Spleen (tissue), 11 donors: ENCODE data around the gene IL3. TPM values are rescaled to one million over a fixed set of nuclear protein-coding genes. Genes with fewer than 3 reads are reported as not detected.

ENCODE experiments used
- DNase-seq: peaks from one replicate; pipeline ENCODE4 v3.0.0-alpha.2; 2020
- H3K27ac ChIP-seq, 8 donors: fragments of 200-600 bp; sonication (generic) in 7 of 8; 1 replicate in 4 of 8; 2 replicates in 4 of 8; pipeline versions ENCODE4 v1.5.0 to v1.8.0; 2016 to 2021; ENCODE audit warnings: inconsistent platforms in 4 of 8, mild to moderate bottlenecking in 4 of 8, moderate library complexity in 1 of 8
- H3K27me3 ChIP-seq, 7 donors: fragments of 200-600 bp; sonication (generic) in 6 of 7; replicated peaks in 1 of 7; 1 replicate in 4 of 7; 2 replicates in 3 of 7; pipeline versions ENCODE4 v1.5.0 to v1.8.0; 2016 to 2021; ENCODE audit warnings: inconsistent platforms in 3 of 7, mild to moderate bottlenecking in 1 of 7
- H3K36me3 ChIP-seq, 6 donors: fragments of 200-600 bp; sonication (generic) in 5 of 6; 1 replicate in 4 of 6; 2 replicates in 2 of 6; pipeline versions ENCODE4 v1.5.0 to v1.8.0; 2016 to 2021; ENCODE audit warnings: inconsistent platforms in 2 of 6
- H3K4me1 ChIP-seq, 6 donors: fragments of 200-600 bp; sonication (generic) in 5 of 6; 1 replicate in 3 of 6; 2 replicates in 3 of 6; pipeline versions ENCODE4 v1.5.0 to v1.8.0; 2016 to 2021; ENCODE audit warnings: inconsistent platforms in 3 of 6
- H3K4me3 ChIP-seq, 8 donors: fragments of 200-600 bp; sonication (generic) in 7 of 8; 1 replicate in 4 of 8; 2 replicates in 4 of 8; pipeline versions ENCODE4 v1.5.0 to v1.8.0; 2016 to 2021; ENCODE audit warnings: inconsistent platforms in 4 of 8, mild to moderate bottlenecking in 4 of 8, moderate library complexity in 2 of 8
- H3K9me3 ChIP-seq, 8 donors: fragments of 200-600 bp; sonication (generic) in 7 of 8; 1 replicate in 4 of 8; 2 replicates in 4 of 8; pipeline versions ENCODE4 v1.5.0 to v1.8.0; 2016 to 2021; ENCODE audit warnings: inconsistent platforms in 4 of 8
- CTCF ChIP-seq, 11 experiments: fragments of 200-600 bp in 7 of 11; fragments of 450-650 bp in 4 of 11; sonication (generic) in 4 of 11; IDR thresholded peaks in 8 of 11; conservative IDR thresholded peaks in 3 of 11; 1 replicate in 7 of 11; 2 replicates in 4 of 11; pipeline versions ENCODE4 v1.4.0 to v1.8.0; 2016 to 2021; ENCODE audit warnings: antibody characterized with exemption in 11 of 11, inconsistent platforms in 4 of 11, mild to moderate bottlenecking in 1 of 11
- POLR2A ChIP-seq, 3 donors: fragments of 450-650 bp; IDR thresholded peaks; one replicate each; pipeline ENCODE4 v1.5.1; 2017; ENCODE audit warnings: antibody characterized with exemption in 3 of 3, mild to moderate bottlenecking in 1 of 3
- POLR2AphosphoS5 ChIP-seq, 3 donors: sonication (generic); formaldehyde crosslinking; IDR thresholded peaks; one replicate each; pipeline ENCODE4 v1.5.1; 2017; ENCODE audit warnings: antibody characterized with exemption in 3 of 3
- WGBS, 5 donors: extraction: QIAGEN DNeasy Blood & Tissue Kit in 3 of 5; methylation state at CpG; one replicate each; pipeline versions ENCODE4 v1.1.5 to v1.1.7; 2013 to 2018; 5-methylcytosine and 5-hydroxymethylcytosine counted together
- intact Hi-C: fragments of 100-400 bp; cut with DNase I; formaldehyde crosslinking; loops from one replicate; pipeline ENCODE4 v1.15.0; 2023; ENCODE audit warnings: low total_unique reads
- polyA plus RNA-seq, 3 donors: library from polyadenylated mRNA; stranded (reverse); fragments of 200-250 nt; gene quantifications; one replicate each; pipeline ENCODE4 v1.2.1, GENCODE V29; 2013
- total RNA-seq, 7 donors: library from RNA; depleted of rRNA in 3 of 7; stranded (reverse); fragments of >200 nt in 3 of 7; fragmentation: NEBNext Ultra II Directional in 4 of 7; extraction: Animal tissue kit (Norgen Biotek cat#: 25700) in 4 of 7; gene quantifications; one replicate each; pipeline versions ENCODE4 v1.1.0 to v1.2.1, GENCODE V29; 2016 to 2021
- donor health status: healthy with polysubstance abuse.
- donor health status: DM: no; HTN: no; CAD: no; lungs with moderate emphysema.
- donor health status: DM: no; HTN: no; CAD: no.
- donor health status: Bipolar disorder and iron deficiency.
- donor health status: healthy.
- donor health status: DM: no; HTN: no; CAD: no.
- donor health status: DM: yes; HTN: yes; CAD: no.

IL3 gene
- total and polyA plus RNA-seq, 10 donors = not detected

DNA sequence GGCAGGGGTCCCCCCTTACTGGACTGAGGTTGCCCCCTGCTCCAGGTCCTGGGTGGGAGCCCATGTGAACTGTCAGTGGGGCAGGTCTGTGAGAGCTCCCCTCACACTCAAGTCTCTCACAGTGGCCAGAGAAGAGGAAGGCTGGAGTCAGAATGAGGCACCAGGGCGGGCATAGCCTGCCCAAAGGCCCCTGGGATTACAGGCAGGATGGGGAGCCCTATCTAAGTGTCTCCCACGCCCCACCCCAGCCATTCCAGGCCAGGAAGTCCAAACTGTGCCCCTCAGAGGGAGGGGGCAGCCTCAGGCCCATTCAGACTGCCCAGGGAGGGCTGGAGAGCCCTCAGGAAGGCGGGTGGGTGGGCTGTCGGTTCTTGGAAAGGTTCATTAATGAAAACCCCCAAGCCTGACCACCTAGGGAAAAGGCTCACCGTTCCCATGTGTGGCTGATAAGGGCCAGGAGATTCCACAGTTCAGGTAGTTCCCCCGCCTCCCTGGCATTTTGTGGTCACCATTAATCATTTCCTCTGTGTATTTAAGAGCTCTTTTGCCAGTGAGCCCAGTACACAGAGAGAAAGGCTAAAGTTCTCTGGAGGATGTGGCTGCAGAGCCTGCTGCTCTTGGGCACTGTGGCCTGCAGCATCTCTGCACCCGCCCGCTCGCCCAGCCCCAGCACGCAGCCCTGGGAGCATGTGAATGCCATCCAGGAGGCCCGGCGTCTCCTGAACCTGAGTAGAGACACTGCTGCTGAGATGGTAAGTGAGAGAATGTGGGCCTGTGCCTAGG, 13.0 kb downstream of the IL3 start, which contains the start of gene CSF2:
CSF2 (plus strand) TSS at position 559 of the 783 bp plus-strand sequence; CDS start at position 594, 35 bp downstream.
- peak; percentile 71 for DNase-seq
- Histone ChIP-seq H3K27ac (peak within 1 kb of the TSS in 1 of 8 donors; percentile 1), H3K9me3 (no peaks in the 10 kb centered on the region), H3K4me3 (no peak within 1 kb of the TSS), H3K36me3 (no peaks in the 10 kb centered on the region), H3K27me3 (no peaks in the 10 kb centered on the region), H3K4me1 (peaks cover 0 to 5% (median 0%) of the 10 kb centered on the region in 6 donors)
- 78 to 90% (median 82%) methylated on average over 10 to 12 of the region's 12 CpGs for WGBS, 5 donors
- intact Hi-C loops = no loop called here
- no peak for TF ChIP-seq POLR2A (IDR thresholded peaks at IDR 0.05)

DNA sequence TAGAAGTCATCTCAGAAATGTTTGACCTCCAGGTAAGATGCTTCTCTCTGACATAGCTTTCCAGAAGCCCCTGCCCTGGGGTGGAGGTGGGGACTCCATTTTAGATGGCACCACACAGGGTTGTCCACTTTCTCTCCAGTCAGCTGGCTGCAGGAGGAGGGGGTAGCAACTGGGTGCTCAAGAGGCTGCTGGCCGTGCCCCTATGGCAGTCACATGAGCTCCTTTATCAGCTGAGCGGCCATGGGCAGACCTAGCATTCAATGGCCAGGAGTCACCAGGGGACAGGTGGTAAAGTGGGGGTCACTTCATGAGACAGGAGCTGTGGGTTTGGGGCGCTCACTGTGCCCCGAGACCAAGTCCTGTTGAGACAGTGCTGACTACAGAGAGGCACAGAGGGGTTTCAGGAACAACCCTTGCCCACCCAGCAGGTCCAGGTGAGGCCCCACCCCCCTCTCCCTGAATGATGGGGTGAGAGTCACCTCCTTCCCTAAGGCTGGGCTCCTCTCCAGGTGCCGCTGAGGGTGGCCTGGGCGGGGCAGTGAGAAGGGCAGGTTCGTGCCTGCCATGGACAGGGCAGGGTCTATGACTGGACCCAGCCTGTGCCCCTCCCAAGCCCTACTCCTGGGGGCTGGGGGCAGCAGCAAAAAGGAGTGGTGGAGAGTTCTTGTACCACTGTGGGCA, 13.8 kb downstream of the IL3 start:
- H3K27me3 ChIP-seq = no peaks in the 10 kb centered on the region
- H3K4me1 ChIP-seq = peaks cover 0 to 5% (median 0%) of the 10 kb centered on the region in 6 donors
- no peak overlapping the region for H3K4me3 ChIP-seq
- no peaks in the 10 kb centered on the region for H3K36me3 ChIP-seq
- WGBS, 5 donors = 81 to 97% (median 96%) methylated on average over 6 to 7 of the region's 7 CpGs
- TF ChIP-seq CTCF (IDR thresholded peaks at IDR 0.05 in 8 of 11, conservative IDR thresholded peaks at IDR 0.05 in 3 of 11) (no peak), POLR2AphosphoS5 (IDR thresholded peaks at IDR 0.05) (no peak), POLR2A (IDR thresholded peaks at IDR 0.05) (no peak)
- H3K9me3 ChIP-seq = no peaks in the 10 kb centered on the region
- H3K27ac ChIP-seq = no peak overlapping the region
- peak; percentile 47 for DNase-seq
- intact Hi-C loops = no loop called here

- no peak overlapping the region for H3K4me3 ChIP-seq
- H3K27ac ChIP-seq = no peak overlapping the region
- H3K9me3 ChIP-seq = no peaks in the 10 kb centered on the region
- intact Hi-C loops = no loop called here
- no peaks in the 10 kb centered on the region for H3K36me3 ChIP-seq
- peaks cover 0 to 5% (median 0%) of the 10 kb centered on the region in 6 donors for H3K4me1 ChIP-seq
- no peak for DNase-seq
- TF ChIP-seq POLR2AphosphoS5 (IDR thresholded peaks at IDR 0.05) = no peak
- TF ChIP-seq CTCF (IDR thresholded peaks at IDR 0.05 in 8 of 11, conservative IDR thresholded peaks at IDR 0.05 in 3 of 11) = no peak
- no peak for TF ChIP-seq POLR2A (IDR thresholded peaks at IDR 0.05)
- no peaks in the 10 kb centered on the region for H3K27me3 ChIP-seq
- 68 to 84% (median 82%) methylated on average over 15 to 16 of the region's 16 CpGs for WGBS, 5 donors
Observed at GRCh38 chr5:132074772-132075718, 14.6 kb downstream of the IL3 start.

- Histone ChIP-seq H3K4me3 (no peak overlapping the region), H3K27ac (no peak overlapping the region)
- intact Hi-C loops = no loop called here
Observed at GRCh38 chr5:132075719-132076077, 15.2 kb downstream of the IL3 start.

More at GRCh38 chr5:132075719-132076077, 15.2 kb downstream of the IL3 start:
- H3K36me3 ChIP-seq = no peaks in the 10 kb centered on the region
- no peaks in the 10 kb centered on the region for H3K27me3 ChIP-seq
- WGBS, 5 donors = 93 to 100% (median 98%) methylated on average over 2 of the region's 2 CpGs
- H3K9me3 ChIP-seq = no peaks in the 10 kb centered on the region
- DNase-seq = no peak
- H3K4me1 ChIP-seq = peaks cover 0 to 5% (median 0%) of the 10 kb centered on the region in 6 donors
- no peak for TF ChIP-seq CTCF (IDR thresholded peaks at IDR 0.05 in 8 of 11, conservative IDR thresholded peaks at IDR 0.05 in 3 of 11)
